ENCODE results near the gene UBE2G1.

UBE2G1 gene

DNA sequence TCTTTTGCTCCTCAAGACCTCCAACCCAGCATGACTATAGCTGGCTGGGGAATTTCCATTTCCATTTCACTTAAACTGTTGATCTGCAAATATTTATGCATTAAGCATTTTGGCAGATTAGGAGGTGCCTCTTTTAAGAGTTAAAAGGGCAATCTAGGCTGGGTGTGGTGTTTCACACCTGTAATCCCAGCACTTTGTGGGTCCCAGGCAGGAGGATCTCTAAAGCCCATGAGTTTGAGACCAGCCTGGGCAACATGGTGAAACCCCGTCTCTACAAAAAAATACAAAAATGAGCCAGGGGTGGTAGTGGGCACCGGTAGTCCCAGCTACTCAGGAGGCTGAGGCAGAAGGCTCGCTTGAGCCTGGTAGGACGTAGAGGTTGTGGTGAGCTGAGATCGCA, 119.8 kb downstream of the UBE2G1 start:
- TF ChIP-seq ZFX (IDR thresholded peaks at IDR 0.05) = no peak
- no peak for TF ChIP-seq CTCF (conservative IDR thresholded peaks at IDR 0.05)
- no peak overlapping the region for H3K27ac ChIP-seq

GRCh38 chr17:4241535-4241934, 124.9 kb downstream of the UBE2G1 start:
- TF ChIP-seq ZFX (IDR thresholded peaks at IDR 0.05) (no peak), CTCF (conservative IDR thresholded peaks at IDR 0.05) (no peak)
- no peak overlapping the region for H3K27ac ChIP-seq

GRCh38 chr17:4236456-4236855, 130.0 kb downstream of the UBE2G1 start:
- no peak overlapping the region for H3K27ac ChIP-seq
- TF ChIP-seq CTCF (conservative IDR thresholded peaks at IDR 0.05) = no peak
- TF ChIP-seq ZFX (IDR thresholded peaks at IDR 0.05) = no peak

DNA sequence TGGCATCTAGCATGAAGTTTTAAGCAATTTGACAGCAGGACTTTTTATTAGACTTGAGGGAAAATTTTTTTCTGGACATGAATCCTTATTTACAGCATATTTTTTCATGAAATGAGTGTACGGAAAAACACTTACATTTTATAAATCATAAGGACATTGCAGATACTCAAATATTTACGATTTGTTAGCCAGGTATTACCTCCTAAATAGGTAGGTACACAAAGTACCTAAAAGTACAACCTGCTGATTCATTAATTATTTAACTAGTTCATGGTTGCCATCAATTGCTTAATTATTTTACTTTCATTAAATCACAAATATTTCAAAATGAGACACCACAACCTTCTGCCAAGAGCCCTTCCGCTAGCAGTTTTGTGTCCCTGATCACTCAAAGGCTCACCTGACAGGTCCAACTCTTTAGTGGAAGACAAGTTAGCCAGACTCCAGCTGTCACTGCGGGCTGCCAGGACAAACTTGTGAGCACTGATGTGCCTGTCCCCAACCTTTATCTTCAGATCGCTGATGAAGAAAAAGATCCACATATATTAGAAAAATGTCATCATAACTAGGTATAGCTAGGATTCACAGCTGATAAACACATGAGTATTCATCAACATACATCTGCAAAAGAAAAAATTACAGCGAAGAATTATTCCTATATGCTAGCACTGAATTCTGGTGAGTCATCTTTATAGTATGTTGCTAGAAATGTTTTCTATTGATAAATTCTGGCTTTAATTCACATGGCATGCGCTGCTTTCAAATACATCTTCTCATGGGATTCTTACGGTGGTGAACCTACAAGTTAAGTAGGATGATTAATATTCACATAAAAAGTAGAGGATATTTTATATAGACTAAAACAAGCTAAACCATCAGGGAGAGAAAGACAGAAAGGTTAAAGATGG, 130.8 kb downstream of the UBE2G1 start:
- H3K27ac ChIP-seq = peak overlapping the region; percentile 33; the same call in 1 of the 2 replicates
- TF ChIP-seq CTCF (conservative IDR thresholded peaks at IDR 0.05) (no peak), ZFX (IDR thresholded peaks at IDR 0.05) (no peak)

DNA sequence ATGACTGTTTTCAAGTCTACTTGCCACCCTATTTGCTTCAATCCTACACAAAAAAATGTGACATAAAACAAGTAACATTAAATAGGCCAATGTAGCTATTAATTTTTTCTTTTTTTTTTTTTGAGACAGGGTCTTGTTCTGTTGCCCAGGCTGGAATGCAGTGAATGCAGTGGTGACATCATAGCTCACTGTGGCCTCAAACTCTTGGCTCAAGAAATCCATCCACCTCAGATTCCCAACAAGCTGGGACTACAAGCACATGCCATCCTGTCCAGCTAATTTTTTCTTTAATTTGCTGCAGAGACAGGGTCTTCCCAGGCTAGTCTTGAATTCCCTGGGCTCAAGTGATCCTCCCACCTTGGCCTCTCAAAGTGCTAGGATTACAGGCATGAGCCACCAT, 132.1 kb downstream of the UBE2G1 start:
- no peak for TF ChIP-seq ZFX (IDR thresholded peaks at IDR 0.05)
- TF ChIP-seq CTCF (conservative IDR thresholded peaks at IDR 0.05) = no peak
- H3K27ac ChIP-seq = no peak overlapping the region

- no peak for TF ChIP-seq CTCF (conservative IDR thresholded peaks at IDR 0.05)
- TF ChIP-seq ZFX (IDR thresholded peaks at IDR 0.05) = no peak
- H3K27ac ChIP-seq = no peak overlapping the region
Observed at GRCh38 chr17:4233668-4234258, 132.7 kb downstream of the UBE2G1 start.

DNA sequence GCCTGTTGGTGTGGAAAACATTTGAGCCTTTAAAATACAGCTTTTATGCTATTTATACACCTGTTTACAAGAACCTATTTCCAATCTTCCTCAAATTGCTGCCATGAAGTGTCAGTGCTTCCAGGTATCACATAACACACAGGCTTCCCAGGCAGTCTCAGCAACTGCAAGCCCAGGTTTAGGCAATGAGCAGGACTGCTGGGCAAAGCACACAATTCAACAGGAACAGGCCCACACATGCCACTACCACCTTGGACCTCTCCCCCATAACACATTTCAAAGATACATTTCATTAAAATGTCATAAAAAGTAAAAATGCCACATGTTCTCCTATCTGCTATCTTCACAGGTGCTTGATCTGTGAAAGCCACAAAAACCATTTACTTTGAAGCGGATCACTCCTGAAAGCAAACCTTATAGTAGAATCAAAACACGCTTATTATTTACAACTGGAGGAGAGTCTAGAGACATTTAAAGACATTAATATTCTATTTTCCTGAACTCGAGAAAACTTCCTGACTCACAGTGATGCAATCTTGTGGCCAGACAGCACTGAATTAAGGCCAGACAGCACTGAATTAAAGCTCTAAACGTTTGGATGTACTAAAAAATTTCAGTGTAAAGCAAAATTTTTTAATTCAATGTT, 134.2 kb downstream of the UBE2G1 start:
- H3K27ac ChIP-seq = no peak overlapping the region

More for the DNA sequence above, 134.2 kb downstream of the UBE2G1 start:
- TF ChIP-seq ZFX (IDR thresholded peaks at IDR 0.05) (no peak), CTCF (conservative IDR thresholded peaks at IDR 0.05) (no peak)

All from C4-2B (cell line).